Bone marrow (tissue), 2 donors: ENCODE results near the gene OSGIN1.

ENCODE experiments used
- DNase-seq, 2 donors: peaks; one replicate each; lab custom pipeline; 2025; lab: John Stamatoyannopoulos, UW

OSGIN1 gene, protein sequence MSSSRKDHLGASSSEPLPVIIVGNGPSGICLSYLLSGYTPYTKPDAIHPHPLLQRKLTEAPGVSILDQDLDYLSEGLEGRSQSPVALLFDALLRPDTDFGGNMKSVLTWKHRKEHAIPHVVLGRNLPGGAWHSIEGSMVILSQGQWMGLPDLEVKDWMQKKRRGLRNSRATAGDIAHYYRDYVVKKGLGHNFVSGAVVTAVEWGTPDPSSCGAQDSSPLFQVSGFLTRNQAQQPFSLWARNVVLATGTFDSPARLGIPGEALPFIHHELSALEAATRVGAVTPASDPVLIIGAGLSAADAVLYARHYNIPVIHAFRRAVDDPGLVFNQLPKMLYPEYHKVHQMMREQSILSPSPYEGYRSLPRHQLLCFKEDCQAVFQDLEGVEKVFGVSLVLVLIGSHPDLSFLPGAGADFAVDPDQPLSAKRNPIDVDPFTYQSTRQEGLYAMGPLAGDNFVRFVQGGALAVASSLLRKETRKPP

GRCh38 chr16:83952940-83953795 is at the start of gene OSGIN1:
Gene OSGIN1 (plus strand): TSS chr16:83953240. CDS start chr16:83957672, 4,432 bp downstream.
- peak; percentile 73 to 78 for DNase-seq

GRCh38 chr16:83903751-83904150 is 49.3 kb upstream of the OSGIN1 start:
- DNase-seq: no peak

DNA sequence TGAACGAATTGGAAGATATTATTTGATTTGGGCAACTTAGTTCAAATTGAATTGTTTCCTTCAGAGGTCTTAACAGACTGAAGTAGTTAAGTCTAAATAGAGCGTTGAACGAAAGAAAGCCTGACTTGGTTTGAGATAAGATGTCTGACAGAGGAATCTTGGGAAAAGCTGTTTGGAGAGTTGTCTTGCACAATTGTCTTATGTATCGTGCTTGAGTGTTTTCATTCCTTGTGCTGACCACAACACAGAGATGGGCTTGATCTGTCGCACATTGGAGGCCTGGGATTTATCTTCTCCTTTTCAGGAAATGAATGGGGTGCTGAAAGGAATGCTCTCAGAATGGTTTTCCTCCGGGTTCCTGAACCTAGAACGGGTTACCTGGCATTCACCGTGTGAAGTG is 46.4 kb upstream of the OSGIN1 start:
- no peak for DNase-seq

DNA sequence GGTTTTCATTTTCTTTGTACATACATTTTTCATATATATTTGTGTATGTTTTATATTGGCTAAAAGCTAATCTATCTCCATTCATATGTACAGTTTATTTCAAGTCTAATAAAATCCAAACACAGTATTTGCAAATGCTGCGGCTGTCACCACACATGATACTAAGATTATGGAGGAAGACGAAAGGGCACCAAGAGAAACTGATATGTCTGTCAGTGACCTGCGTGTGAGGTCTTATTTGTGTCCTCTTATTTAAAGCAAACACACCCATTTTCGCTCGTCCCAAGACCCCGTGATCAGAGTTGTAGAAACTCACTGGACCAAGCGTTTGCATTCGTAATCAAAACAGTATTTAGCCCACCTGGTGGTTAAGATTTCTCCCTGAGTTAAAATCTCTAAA is 45.9 kb upstream of the OSGIN1 start:
- no peak for DNase-seq

DNA sequence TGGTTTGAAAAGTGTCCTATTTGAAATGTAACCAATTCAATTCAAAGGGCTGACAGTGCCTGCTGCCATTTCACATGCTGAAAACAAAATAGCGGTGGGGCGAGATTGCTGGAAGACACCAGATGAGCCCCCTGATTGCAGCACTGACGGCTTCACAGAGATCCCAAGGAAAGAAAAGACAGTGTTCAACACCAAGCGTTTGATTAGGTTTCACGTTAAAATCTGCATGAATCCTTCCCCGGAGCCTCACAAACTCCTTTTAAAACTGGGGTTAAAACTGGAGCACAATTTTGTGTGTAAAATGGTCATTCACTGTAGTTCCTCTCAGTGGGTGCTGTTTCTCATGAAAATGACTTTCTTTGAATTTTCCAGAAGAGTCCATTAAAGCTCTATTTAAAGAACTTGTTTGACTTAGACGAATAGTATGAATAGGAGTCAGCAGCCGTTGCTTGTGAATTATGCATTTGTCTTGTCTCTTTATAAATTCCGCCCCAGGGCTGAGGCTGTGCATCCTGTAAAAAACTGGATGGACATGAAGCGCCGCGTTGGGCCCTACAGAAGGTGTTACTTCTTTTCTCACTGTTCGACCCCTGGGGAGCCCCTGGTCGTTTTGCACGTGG is 45.3 kb upstream of the OSGIN1 start:
- no peak for DNase-seq

DNA sequence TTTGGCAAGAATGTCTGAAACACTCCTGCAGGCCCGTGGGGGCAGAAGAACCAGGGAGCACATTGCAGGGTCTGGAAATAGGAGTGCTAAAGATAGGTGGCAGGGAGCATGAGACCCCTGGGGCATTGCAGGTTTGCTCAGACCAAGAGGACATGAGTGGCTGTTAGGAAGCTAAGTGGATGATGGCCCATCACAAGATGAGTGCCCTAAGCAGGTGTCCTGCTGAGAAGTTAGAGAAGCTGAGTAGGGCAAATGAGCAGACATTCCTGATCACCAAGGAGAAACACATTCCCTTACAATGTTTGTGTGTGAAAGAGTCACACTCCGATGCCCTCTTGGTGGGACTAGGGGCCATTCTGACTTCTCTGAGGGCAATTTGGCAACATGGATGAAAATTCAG is 44.2 kb upstream of the OSGIN1 start:
- DNase-seq: no peak

DNA sequence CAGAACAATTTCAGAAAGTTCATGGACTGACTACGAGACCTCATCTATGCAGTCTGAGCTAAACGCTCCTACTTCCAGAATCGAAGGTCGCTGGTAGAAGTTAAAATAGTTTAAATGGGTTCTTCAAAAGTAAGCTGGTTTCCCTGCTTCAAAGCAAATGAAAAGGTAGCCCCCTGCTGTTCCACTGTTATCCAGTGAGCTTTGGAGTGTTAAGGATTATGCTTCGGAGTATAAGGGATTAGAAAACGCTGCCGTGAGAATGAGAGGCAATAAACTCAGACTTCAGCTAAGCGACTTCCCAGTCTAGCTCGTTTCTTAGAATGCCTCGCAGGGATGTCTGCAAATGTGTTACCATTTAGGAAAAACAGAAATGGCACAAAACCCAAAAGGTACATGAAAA is 41.8 kb upstream of the OSGIN1 start:
- no peak for DNase-seq

DNA sequence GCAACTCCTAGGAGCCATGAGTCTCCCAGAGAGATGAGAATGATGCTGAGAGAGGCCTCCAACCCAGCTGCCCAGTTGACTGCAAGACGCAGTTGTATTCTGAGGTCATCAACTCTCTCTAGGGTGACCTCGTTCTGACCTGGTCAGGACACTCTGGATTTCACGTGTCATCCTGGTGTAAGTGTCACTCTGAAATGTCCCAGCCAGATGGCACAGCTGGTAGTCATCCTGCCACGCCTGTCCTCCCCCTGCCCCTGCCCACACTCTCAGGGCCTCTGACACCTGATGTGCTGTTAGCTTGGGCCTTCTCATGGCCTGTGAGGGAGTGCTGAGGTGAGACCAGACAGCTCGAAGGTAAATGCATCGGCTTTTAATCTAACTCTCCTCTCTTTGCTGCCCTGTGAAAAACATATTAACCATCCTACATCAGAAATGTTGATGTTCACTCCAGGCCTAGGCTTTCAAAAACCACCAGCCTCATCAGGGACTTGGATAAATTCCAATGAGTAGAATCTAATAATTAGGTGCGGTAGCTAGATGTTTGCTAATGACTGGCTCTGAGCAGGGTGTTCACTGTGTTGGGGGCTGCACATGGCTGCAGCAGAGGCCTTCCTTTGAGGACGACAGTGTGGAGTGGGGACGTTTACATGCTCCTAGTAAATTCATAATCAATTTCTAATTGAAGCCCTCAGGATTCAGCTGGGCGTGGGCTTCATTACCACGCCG is 40.4 kb upstream of the OSGIN1 start:
- DNase-seq: no peak

DNA sequence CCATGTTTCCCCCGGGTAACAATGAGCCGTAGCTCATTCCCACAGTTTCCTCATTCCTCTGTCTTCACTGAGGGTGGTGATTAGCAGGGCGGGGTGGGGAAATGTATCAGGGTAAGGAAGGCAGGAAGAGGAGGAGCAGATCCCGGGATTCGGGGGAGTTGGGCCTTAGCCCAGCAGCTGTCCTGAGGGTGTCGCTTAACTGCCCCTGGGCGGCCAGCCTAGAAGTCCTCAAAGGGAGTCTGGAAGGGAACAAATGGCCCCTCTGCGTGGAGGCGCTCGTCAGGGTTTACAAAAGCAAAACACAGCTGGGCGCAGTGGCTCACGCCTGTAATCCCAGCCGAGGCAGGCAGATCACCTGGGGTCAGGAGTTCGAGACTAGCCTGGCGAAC is 39.8 kb upstream of the OSGIN1 start:
- DNase-seq: no peak

GRCh38 chr16:83914091-83914710 is 38.8 kb upstream of the OSGIN1 start:
- DNase-seq: no peak

- no peak for DNase-seq
Measured at GRCh38 chr16:83915081-83915480, 38.0 kb upstream of the OSGIN1 start.

- DNase-seq: no peak
Measured at GRCh38 chr16:83915491-83915890, 37.5 kb upstream of the OSGIN1 start.

DNA sequence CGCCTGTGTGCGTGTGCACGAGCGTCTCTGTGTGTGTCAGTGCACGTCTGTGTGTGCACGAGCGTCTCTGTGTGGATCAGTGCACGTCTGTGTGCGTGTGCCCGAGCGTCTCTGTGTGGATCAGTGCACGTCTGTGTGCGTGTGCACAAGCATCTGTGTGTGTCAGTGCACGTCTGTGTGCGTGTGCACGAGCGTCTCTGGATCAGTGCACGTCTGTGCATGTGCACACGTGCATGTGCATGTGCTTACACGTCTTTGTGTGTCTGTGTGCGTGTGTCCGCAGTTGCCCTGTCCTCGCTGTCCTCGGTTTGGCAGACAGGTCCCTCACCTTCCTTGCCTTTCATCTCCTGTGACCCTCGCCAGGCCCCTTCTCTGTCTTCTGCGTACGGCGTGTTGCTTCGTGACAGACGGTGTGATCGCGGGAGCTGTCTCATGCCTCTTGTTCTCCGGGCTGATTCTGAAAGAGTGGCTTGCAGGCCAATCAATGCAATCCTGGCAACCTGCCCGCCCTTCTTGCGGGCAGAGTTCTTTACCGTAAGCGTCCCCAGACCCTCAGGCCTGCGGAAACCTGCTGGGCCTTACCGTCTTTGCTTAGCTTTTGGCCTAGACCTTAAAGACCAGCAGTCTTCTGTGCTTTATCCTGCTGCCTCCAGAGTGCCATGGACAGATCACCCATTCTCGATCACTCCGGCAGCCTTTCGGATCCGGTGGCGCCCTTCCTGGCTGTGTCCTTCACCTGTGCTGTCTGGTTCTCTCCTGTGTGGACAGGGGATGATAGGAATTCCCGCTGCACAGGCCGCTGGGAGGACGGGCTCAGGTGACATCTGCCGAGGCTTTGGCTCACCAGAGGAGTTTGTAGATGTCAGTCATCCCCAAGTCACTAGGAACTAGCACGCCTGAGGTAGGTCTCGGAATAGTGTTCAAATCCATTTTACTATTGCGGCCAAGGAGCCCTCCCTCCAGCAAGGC is 35.6 kb upstream of the OSGIN1 start:
- DNase-seq: no peak

- DNase-seq: no peak
Measured at GRCh38 chr16:83920894-83921491, 32.0 kb upstream of the OSGIN1 start.

DNA sequence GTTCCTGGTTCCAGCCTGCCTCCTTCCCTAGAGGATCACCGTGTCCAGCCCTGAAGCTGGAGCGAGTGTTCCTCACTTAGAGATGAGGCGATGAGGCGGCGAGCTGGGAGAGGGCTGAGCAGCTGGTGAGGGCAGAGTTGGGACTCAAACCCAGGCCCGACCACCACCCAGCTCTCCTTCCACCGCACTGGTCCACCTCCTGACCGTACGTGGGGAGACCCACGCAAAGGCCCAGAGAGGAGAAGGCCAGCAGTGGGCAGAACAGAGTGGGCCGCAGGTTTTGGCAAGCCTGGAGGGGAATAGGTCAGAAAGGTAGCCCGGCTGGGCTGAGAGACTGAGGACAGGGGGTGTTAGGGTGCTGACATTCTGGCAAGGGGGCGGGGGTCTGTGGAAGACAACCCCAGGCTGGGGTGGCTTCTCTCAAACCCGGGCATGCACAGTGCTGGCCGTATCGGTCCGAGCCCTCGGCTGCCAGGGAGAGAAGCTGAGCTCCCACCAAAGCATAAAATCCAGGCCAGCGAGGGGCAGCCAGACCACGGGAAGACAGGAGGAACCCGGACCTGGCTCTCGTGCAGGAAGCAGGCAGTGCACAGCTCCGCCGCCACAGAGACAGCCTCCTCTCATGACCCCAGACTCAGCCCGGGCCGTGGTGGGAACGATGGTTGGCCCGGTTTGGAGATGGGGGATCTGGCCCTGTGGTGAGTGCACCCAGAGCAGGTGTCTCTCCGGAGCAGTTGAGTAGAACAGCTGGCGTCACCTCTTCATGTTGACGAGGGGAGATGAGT is 29.3 kb upstream of the OSGIN1 start:
- no peak for DNase-seq

DNA sequence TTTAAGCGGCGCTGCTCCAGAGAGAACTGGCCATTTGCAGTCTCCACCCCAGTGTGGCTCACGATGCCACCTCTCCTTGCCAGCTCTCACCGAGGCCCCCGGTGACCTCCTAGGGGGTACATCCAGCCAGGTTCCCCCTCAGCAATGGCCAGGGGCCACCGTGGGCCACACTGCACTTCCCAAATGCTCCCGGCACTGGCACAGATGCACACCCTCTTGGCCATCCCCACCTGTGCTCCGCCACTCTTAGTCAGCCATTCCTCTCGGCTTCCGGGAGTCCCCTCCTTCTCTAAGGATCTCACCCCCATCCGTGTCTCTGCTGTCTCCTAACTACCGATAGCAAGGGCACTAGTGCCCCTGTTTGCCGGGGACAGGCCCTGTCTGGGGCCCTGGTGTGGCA is 28.4 kb upstream of the OSGIN1 start:
- DNase-seq: no peak

- no peak for DNase-seq
Measured at GRCh38 chr16:83925095-83925905, 27.7 kb upstream of the OSGIN1 start.
